ENCODE measurements around the gene ARHGAP26. TPM values are rescaled to one million over a fixed set of nuclear protein-coding genes. Genes with fewer than 3 reads are reported as not detected.

Gene ARHGAP26
- polyA plus RNA-seq, 1 donor from 2014 or later, result 0.83 TPM

- H3K27me3 ChIP-seq (ENCODE audit: insufficient read depth, low read depth, low read length), result no peaks in the 10 kb centered on the region
- H3K9ac ChIP-seq (ENCODE audit: low read length), result no peak overlapping the region
- H3K9me2 ChIP-seq (ENCODE audit: insufficient read depth, low read length), result no peaks in the 10 kb centered on the region
- H3K27ac ChIP-seq (ENCODE audit: low read length), result no peak overlapping the region
- no peak overlapping the region for H3K4me3 ChIP-seq (ENCODE audit: low read length)
- no peaks in the 10 kb centered on the region for H3K36me3 ChIP-seq (ENCODE audit: insufficient read depth, low read length)
- no peaks in the 10 kb centered on the region for H3K9me3 ChIP-seq (ENCODE audit: low read length)
- TF ChIP-seq EZH2 (IDR thresholded peaks at IDR 0.05; ENCODE audit: borderline replicate concordance, insufficient read depth, low read length, poor library complexity, severe bottlenecking) (no peak), MXI1 (conservative IDR thresholded peaks at IDR 0.05; ENCODE audit: poor library complexity, severe bottlenecking) (no peak), SMC3 (conservative IDR thresholded peaks at IDR 0.05; ENCODE audit: poor library complexity) (no peak), RAD21 (conservative IDR thresholded peaks at IDR 0.05) (no peak), REST (IDR thresholded peaks at IDR 0.05; ENCODE audit: borderline replicate concordance) (no peak), CTCF (IDR thresholded peaks at IDR 0.05; ENCODE audit: poor library complexity, severe bottlenecking) (no peak), POLR2AphosphoS5 (IDR thresholded peaks at IDR 0.05) (no peak), TAF1 (IDR thresholded peaks at IDR 0.05; ENCODE audit: low read depth) (no peak), EP300 (conservative IDR thresholded peaks at IDR 0.05; ENCODE audit: poor library complexity, severe bottlenecking) (no peak)
- H3K79me2 ChIP-seq (replicated peaks; ENCODE audit: insufficient read depth, low read length), result no peaks in the 10 kb centered on the region
- no peak overlapping the region for H2AFZ ChIP-seq (ENCODE audit: low read depth, low read length)
- no peak overlapping the region for H3K4me2 ChIP-seq (ENCODE audit: low read length)
- H4K20me1 ChIP-seq (ENCODE audit: insufficient read depth), result no peaks in the 10 kb centered on the region
- no peaks in the 10 kb centered on the region for H3F3A ChIP-seq (ENCODE audit: insufficient read depth, low read length, poor library complexity, severe bottlenecking)
Observed at GRCh38 chr5:142939884-142940283, 169.7 kb downstream of the ARHGAP26 start.

- no peaks in the 10 kb centered on the region for H4K20me1 ChIP-seq (ENCODE audit: insufficient read depth)
- no peak overlapping the region for H3K27ac ChIP-seq (ENCODE audit: low read length)
- H3K4me2 ChIP-seq (ENCODE audit: low read length), result no peak overlapping the region
- H3K27me3 ChIP-seq (ENCODE audit: insufficient read depth, low read depth, low read length), result no peaks in the 10 kb centered on the region
- no peak overlapping the region for H2AFZ ChIP-seq (ENCODE audit: low read depth, low read length)
- no peaks in the 10 kb centered on the region for H3K9me2 ChIP-seq (ENCODE audit: insufficient read depth, low read length)
- no peaks in the 10 kb centered on the region for H3K36me3 ChIP-seq (ENCODE audit: insufficient read depth, low read length)
- H3K9me3 ChIP-seq (ENCODE audit: low read length), result no peaks in the 10 kb centered on the region
- TF ChIP-seq TAF1 (IDR thresholded peaks at IDR 0.05; ENCODE audit: low read depth) (no peak), MXI1 (conservative IDR thresholded peaks at IDR 0.05; ENCODE audit: poor library complexity, severe bottlenecking) (no peak), RAD21 (conservative IDR thresholded peaks at IDR 0.05) (no peak), EP300 (conservative IDR thresholded peaks at IDR 0.05; ENCODE audit: poor library complexity, severe bottlenecking) (no peak), EZH2 (IDR thresholded peaks at IDR 0.05; ENCODE audit: borderline replicate concordance, insufficient read depth, low read length, poor library complexity, severe bottlenecking) (no peak), CTCF (IDR thresholded peaks at IDR 0.05; ENCODE audit: poor library complexity, severe bottlenecking) (no peak), POLR2AphosphoS5 (IDR thresholded peaks at IDR 0.05) (no peak), SMC3 (conservative IDR thresholded peaks at IDR 0.05; ENCODE audit: poor library complexity) (no peak), REST (IDR thresholded peaks at IDR 0.05; ENCODE audit: borderline replicate concordance) (no peak)
- no peaks in the 10 kb centered on the region for H3F3A ChIP-seq (ENCODE audit: insufficient read depth, low read length, poor library complexity, severe bottlenecking)
- H3K79me2 ChIP-seq (replicated peaks; ENCODE audit: insufficient read depth, low read length), result no peaks in the 10 kb centered on the region
- no peak overlapping the region for H3K9ac ChIP-seq (ENCODE audit: low read length)
- H3K4me3 ChIP-seq (ENCODE audit: low read length), result no peak overlapping the region
Observed at GRCh38 chr5:142941245-142941644, 171.1 kb downstream of the ARHGAP26 start.
